ENCODE measurements around the gene UTS2B. TPM values are rescaled to one million over a fixed set of nuclear protein-coding genes. Genes with fewer than 3 reads are reported as not detected.

The UTS2B gene
- total and polyA plus RNA-seq, 2 of the 13 experiments (the other 11 are each of a cell fraction or from before 2014, with no cell fraction given), result 0.03 to 0.46 TPM

GRCh38 chr3:191368755-191369615 lies 38.7 kb upstream of the UTS2B start (continued):
- TF ChIP-seq, protein P1, sequence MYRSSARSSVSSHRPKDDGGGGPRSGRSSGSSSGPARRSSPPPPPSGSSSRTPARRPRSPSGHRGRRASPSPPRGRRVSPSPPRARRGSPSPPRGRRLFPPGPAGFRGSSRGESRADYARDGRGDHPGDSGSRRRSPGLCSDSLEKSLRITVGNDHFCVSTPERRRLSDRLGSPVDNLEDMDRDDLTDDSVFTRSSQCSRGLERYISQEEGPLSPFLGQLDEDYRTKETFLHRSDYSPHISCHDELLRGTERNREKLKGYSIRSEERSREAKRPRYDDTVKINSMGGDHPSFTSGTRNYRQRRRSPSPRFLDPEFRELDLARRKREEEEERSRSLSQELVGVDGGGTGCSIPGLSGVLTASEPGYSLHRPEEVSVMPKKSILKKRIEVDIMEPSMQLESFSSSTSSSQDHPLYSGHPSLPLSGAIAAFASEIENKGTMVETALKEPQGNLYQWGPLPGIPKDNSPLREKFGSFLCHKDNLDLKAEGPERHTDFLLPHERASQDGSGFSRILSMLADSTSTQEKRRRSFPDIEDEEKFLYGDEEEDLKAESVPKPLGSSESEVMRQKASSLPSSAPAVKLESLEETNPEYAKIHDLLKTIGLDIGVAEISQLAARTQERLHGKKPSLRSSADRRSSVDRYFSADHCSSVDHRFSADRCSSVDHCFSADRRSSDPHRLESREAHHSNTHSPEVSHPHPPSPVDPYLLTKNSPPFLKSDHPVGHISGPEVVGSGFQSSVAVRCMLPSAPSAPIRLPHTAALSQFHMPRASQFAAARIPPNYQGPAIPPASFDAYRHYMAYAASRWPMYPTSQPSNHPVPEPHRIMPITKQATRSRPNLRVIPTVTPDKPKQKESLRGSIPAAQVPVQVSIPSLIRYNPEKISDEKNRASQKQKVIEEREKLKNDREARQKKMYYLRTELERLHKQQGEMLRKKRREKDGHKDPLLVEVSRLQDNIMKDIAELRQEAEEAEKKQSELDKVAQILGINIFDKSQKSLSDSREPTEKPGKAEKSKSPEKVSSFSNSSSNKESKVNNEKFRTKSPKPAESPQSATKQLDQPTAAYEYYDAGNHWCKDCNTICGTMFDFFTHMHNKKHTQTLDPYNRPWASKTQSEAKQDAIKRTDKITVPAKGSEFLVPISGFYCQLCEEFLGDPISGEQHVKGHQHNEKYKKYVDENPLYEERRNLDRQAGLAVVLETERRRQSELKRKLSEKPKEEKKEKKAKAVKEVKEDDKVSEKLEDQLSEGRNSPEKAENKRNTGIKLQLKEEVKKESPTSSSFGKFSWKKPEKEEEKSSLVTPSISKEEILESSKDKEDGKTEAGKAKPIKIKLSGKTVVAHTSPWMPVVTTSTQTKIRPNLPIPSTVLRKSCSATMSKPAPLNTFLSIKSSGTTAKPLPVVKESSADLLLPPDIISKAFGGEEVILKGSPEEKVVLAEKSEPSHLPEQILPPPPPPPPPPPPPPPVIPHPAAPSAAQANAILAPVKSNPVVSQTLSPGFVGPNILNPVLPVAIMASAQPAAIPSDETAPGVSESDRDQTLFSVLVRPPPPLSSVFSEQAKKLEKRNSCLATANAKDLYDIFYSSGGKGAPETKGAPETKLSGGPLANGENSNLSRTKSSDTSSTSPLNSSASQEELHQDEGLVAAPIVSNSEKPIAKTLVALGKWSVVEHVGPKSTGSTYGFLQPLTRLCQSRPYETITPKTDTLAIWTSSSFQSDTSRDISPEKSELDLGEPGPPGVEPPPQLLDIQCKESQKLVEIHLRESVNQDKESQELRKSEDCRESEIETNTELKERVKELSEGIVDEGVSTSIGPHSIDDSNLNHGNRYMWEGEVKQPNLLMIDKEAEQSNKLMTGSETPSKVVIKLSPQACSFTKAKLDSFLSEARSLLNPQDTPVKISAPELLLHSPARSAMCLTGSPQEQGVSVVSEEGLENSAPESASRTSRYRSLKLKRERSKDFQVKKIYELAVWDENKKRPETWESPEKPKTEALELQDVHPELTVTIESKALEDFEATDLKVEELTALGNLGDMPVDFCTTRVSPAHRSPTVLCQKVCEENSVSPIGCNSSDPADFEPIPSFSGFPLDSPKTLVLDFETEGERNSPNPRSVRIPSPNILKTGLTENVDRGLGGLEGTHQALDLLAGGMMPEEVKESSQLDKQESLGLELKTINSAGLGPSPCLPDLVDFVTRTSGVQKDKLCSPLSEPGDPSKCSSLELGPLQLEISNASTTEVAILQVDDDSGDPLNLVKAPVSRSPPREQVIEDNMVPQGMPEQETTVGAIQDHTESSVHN (CRISPR knock-in tag; IDR thresholded peaks at IDR 0.05), result no peak
- no peak for TF ChIP-seq HDAC6 (IDR thresholded peaks at IDR 0.05; ENCODE audit: low read depth, low read length)
- TF ChIP-seq CERS6 (CRISPR knock-in tag; IDR thresholded peaks at IDR 0.05), result no peak
- no peak for TF ChIP-seq CHD4 (IDR thresholded peaks at IDR 0.05; ENCODE audit: borderline replicate concordance, low read length)
- no peak for TF ChIP-seq ZNF136 (CRISPR knock-in tag; IDR thresholded peaks at IDR 0.05; ENCODE audit: low read depth)
- no peak for TF ChIP-seq DNMT3B (CRISPR knock-in tag; conservative IDR thresholded peaks at IDR 0.05)
- no peak for TF ChIP-seq NCOA2 (CRISPR knock-in tag; IDR thresholded peaks at IDR 0.05)
- TF ChIP-seq SP1 (IDR thresholded peaks at IDR 0.05), result no peak
- no peak for TF ChIP-seq SP1 (CRISPR knock-in tag; IDR thresholded peaks at IDR 0.05)
